LoVo (cell line): ENCODE measurements around the gene GALNT13.

Source experiments
- DNase-seq: peaks from one replicate; pipeline ENCODE4 v3.0.0-alpha.2; 2016; ENCODE audit warnings: low spot score

Gene GALNT13

GRCh38 chr2:154226931-154227330, 355.2 kb downstream of the GALNT13 start:
- DNase-seq: no peak

GRCh38 chr2:154228566-154229280, 357.0 kb downstream of the GALNT13 start:
- no peak for DNase-seq

- no peak for DNase-seq
Observed at GRCh38 chr2:154229966-154230365, 358.2 kb downstream of the GALNT13 start.

GRCh38 chr2:154231021-154231420, 359.3 kb downstream of the GALNT13 start:
- no peak for DNase-seq

GRCh38 chr2:154233231-154233630, 361.5 kb downstream of the GALNT13 start:
- DNase-seq: no peak

- no peak for DNase-seq
Observed at GRCh38 chr2:154238252-154238651, 366.5 kb downstream of the GALNT13 start.

GRCh38 chr2:154240316-154240715, 368.6 kb downstream of the GALNT13 start:
- no peak for DNase-seq

GRCh38 chr2:154240921-154241379, 369.2 kb downstream of the GALNT13 start:
- DNase-seq: no peak

- no peak for DNase-seq
Observed at GRCh38 chr2:154242687-154243086, 371.0 kb downstream of the GALNT13 start.

- no peak for DNase-seq
Observed at GRCh38 chr2:154243685-154244084, 372.0 kb downstream of the GALNT13 start.

GRCh38 chr2:154244932-154245331, 373.2 kb downstream of the GALNT13 start:
- no peak for DNase-seq

GRCh38 chr2:154247503-154247902, 375.8 kb downstream of the GALNT13 start:
- no peak for DNase-seq

GRCh38 chr2:154256136-154256535, 384.4 kb downstream of the GALNT13 start:
- no peak for DNase-seq

GRCh38 chr2:154259030-154259429, 387.3 kb downstream of the GALNT13 start:
- DNase-seq: no peak

GRCh38 chr2:154261473-154262027, 389.8 kb downstream of the GALNT13 start:
- DNase-seq: no peak

GRCh38 chr2:154263206-154263605, 391.5 kb downstream of the GALNT13 start:
- no peak for DNase-seq

- no peak for DNase-seq
Observed at GRCh38 chr2:154264024-154264423, 392.3 kb downstream of the GALNT13 start.

- DNase-seq: no peak
Observed at GRCh38 chr2:154267983-154268382, 396.3 kb downstream of the GALNT13 start.

GRCh38 chr2:154280543-154280942, 408.8 kb downstream of the GALNT13 start:
- no peak for DNase-seq

- no peak for DNase-seq
Observed at GRCh38 chr2:154289870-154290269, 418.1 kb downstream of the GALNT13 start.

GRCh38 chr2:154291511-154291910, 419.8 kb downstream of the GALNT13 start:
- no peak for DNase-seq

- DNase-seq: no peak
Observed at GRCh38 chr2:154291927-154292326, 420.2 kb downstream of the GALNT13 start.

- no peak for DNase-seq
Observed at GRCh38 chr2:154293864-154294263, 422.1 kb downstream of the GALNT13 start.
